ENCODE results near the gene MYADML2.

The MYADML2 gene

DNA sequence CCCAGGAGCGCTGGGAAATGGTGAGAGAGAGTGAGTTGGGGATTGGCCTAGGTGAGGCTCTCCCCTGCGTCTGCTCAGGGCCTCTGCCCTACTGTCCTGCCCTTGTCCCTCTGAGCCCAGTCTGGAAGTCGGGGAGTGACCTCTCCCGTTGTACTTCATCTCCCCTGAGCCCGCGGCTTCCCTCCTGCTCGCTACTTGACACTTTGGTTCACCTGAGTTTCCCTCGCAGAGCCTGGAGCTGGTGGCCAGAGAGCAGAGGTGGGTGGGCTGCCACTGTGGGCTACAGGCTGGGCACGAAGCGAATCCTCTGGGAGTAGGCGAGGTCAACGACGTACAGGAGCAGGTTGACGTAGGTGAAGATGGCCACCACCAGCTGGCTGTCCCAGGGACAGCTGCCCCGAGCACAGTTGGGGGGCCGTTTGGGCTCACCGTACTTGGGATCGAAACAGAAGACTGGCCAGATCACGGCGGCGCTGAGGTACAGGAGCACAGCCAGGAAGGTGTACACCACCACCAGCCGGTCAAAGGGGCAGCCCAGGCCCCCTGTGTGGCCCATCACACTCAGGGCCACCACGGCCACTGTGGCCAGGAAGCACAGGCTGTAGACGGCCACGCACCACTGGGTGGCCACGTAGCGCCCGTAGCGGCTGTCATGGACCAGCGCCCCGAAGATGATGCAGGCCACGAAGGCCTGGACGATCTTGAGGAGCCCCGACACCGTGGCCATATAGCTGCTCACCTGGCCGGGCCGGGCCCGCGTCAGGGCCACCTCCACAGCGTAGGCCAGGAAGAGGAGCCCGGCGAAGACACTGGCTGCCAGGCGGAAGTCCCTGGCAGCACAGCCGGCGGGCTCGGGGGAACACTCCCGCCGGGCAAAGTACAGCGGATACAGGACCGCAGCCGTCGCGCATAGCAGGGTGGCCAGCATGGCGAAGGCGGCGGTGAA lies 6.2 kb downstream of the MYADML2 start:
- DNase-seq (ENCODE audit: low spot score) (no peak), FAIRE-seq (peak; percentile 65)

DNA sequence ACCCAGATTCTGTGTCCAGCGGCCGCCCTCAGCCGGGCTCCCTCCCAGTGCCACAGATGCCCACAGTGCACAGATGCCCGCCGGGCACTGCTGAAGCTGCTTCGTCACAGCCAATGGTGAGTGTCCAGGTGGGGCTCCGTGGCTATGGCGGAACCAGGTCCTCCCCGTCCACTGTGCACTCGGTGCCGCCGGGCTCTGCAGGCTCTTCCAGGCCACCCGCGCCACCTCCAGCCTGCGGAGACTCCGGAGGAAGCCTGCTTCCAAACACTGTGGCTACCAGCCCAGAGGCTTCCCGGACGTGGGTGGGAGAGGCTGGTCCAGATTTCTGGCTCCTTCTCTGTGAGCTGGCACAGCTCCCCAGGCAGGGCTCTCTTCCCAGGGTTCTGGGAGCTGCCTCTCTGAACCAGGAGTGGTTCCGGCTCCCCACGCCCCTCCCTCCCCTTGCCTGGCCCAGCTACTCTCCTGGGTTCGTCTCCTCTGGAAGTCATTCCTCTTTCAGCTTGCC lies 7.1 kb downstream of the MYADML2 start:
- DNase-seq (ENCODE audit: low spot score) (no peak), FAIRE-seq (no peak)

DNA sequence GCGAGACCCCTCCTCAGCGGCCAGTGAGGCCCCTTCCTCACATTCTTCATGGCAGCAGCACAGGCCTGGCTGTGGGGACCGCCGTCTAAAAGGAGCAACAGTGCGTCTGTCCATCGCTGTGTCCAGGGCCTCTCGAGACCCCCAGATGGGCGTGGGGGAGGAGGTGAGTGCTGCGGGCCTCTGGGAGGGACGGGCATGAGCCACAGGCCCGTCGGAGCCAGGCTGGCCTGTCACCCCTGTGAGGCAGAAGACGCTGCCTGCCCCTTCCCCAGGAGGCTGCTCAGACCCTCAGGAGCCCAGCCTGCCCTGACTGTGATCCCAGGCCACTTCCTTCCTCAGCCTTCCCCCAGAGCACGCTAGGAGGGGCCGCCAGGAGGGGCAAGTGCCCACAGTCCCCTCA lies 7.8 kb downstream of the MYADML2 start:
- FAIRE-seq (no peak), DNase-seq (ENCODE audit: low spot score) (no peak)

DNA sequence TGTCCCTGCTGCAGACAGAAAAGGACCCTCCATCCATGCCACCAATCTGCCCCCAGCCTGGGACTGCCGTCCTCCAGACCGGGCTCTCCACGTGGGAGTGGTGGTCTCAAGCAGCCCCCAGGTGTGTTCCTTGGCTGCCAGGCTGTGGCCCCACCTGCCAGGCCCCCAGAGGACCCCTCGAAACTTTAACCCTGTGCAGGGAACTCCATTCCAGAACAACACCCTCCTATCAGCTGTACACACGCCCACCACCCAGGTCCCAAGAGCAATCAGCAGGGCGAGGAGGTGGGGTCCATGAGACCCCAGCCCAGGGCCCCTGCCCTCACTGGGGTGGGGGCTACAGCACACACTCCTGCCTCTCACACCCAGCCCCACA lies 11.3 kb downstream of the MYADML2 start:
- DNase-seq (ENCODE audit: low spot score) (no peak), FAIRE-seq (no peak)

DNA sequence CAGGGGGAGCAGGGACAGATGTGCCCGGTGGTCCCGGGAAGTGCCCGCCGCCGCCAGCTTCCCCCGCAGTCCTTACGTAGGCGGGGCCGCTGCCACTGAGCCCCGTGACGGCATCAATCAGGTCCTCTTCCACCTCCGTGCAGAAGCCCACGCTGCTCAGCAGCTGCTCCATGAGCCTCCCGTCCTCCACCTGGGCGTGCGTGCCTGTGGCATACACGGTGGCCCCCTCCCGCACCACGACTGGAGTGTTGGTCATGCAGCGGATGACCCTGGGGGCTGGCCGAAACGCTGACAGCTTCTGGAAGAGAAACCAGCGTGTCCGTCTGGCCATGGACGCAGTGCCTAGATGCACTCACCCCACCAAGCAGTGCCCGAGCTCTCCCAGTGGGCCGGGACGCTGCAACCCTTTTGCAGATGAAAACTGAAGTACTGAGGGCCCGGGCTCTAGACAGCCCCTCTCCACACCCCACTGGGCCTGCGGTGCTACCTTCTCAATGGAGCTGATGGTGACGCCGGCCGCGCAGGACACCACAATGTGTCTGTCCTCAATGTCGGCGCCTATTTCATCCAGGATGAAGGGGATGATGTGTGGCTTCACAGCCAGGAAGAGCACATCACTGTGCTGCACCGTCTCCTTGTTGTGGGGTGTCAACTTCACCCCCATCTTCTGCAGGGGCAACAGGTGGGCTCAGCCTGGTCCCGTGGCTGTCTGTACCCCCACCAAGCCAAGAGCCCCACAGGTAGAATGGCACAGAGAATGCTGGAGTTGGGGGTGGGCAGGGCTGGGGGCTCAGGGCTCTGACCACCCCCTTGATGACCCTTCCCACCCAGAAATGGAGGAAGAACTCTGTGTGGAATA lies 12.0 kb downstream of the MYADML2 start:
- FAIRE-seq, result peak; percentile 61

DNA sequence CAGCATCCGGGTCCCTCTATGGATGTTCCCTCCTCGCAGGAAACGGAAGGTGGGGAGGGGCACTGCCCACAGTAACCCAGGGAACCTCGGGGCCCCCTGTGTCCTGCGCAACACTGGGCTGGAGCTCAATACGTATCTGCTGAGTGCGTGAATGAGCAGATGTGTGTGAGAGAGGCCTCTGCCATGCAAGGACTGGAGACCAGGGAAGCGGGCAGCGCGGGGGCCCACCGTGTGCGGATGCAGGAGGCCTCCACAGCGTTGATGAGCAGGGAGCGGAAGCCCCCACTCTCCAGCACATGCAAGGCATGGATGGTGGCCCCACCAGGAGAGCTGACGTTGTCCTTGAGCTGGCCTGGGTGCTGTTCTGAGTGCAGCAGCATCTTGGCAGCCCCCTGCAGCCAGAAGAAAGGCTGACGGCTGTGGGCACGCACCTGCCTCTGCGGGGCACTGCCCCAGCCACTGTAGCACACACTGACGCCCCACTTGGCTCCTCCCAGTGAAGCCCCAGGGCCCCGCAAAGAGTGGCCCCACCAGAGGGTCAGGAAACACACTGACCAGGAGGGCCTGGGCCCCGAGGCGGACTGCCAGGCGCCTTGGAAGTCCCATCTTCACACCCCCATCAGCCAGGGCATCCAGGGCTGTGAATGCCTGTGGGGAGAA lies 12.8 kb downstream of the MYADML2 start:
- FAIRE-seq, result no peak
- no peak for DNase-seq (ENCODE audit: low spot score)

More for the DNA sequence above, 12.0 kb downstream of the MYADML2 start:
- no peak for DNase-seq (ENCODE audit: low spot score)

DNA sequence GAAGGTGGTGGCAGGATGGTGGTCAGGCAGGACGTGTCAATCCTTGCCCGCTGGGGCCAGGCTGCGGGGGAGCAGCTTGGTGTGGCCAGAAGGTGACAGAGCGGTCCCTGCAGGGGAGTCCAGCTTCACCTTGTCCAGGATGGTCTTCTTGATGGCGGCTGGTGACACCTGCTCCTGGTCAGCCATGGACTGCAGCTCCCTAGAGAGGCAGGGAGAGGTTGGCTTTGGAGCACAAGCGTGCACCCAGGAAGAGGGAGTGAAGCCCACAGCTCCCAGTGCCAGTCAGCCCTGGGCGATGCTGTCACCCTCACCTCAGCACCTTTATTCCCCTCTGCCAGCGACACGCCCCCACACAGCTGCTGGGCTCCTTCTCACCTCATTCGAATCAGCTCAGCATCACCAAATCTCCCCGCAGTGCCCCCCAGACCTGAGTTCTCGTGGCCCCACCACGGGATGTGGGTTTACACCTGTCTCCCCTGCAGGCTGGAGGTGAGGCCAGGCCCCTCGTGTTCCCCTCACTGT lies 13.8 kb downstream of the MYADML2 start:
- DNase-seq (ENCODE audit: low spot score) (no peak), FAIRE-seq (no peak)

DNA sequence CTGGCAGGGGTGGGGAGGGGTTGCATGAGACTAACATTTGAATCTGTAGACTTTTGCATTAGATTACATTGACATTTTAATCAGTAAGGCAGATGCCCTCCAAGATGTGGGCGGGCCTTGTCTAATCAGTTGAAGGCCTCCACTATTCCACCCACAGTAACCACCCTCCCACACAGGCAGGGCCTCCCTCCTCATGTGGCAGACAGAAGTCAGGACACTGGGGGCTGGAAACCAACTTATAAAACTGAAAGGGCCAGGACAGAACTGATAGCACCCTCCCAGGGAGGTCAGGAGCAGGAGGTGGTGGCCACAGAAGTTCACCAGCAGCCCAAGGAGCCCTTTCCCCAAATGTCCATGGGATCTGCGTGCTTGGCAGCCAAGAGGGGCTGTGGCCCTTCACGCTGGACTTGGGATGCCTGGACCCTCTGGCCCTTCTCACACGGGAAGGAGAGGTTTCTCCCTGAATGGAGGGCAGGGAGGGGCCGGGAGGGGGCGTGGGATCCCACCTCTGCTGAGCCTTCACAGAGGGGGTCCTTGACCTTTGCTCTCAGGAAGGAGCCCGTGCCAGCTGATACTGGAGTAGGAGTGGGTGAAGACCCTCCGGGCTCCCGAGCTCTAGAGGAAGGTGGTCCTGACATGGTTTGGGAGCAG lies 14.6 kb downstream of the MYADML2 start:
- DNase-seq (ENCODE audit: low spot score) (no peak), FAIRE-seq (no peak)

DNA sequence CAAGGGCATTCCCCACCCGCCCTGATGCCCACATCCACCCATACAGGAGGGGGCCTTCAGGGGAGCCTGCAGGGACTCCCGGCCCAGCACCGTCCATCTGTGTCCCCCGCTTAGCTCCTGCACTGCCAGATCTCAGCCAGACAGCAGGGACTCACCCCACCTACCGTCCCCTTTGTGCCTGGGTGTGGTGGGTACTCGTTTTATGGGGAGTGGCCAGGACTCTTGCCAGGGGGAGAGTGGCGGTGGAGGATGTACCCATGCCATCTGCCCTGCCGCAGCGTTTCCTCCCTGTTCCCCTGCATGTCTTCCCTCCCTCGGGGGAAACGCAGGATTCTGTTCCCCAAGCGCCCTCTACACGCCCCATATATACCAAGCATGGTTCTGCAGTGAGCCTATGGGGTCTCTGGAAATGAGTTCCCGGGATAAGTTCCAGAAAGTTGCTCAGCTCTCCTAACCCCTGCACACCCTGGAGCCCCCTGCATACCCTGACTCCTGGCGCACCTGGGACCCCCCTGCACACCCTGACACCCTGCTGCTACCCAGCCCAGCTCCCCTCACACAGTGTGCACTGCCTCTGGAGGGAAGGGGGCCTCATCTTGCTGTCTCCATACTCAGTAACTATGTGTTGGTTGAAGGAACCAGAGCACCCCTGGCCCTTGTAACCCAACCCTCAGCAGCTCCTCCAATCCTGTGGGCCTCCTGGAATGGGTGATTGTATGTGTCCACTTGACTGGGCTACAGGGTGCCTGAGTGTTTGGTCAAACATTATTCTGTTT lies 15.3 kb downstream of the MYADML2 start:
- DNase-seq (ENCODE audit: low spot score), result no peak
- FAIRE-seq, result no peak

DNA sequence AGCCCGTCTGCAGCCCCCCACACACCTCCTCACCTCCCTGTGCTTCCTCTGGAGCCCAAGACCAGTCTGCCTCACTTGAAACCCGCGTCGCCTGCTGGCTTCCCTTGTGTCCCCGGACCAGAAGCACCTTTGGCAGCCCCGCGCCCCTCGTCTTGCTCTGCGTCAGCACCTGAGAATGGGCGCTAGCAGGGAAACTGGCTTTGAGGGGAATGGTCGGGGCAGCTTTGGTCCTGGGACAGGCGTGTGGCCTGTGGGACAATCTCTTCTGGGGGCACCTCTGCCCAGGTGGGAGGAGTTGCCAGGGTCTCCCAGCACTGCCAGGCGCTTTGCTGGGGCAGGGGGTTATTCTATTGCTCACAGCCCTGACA lies 15.9 kb downstream of the MYADML2 start:
- FAIRE-seq (no peak), DNase-seq (ENCODE audit: low spot score) (no peak)

DNA sequence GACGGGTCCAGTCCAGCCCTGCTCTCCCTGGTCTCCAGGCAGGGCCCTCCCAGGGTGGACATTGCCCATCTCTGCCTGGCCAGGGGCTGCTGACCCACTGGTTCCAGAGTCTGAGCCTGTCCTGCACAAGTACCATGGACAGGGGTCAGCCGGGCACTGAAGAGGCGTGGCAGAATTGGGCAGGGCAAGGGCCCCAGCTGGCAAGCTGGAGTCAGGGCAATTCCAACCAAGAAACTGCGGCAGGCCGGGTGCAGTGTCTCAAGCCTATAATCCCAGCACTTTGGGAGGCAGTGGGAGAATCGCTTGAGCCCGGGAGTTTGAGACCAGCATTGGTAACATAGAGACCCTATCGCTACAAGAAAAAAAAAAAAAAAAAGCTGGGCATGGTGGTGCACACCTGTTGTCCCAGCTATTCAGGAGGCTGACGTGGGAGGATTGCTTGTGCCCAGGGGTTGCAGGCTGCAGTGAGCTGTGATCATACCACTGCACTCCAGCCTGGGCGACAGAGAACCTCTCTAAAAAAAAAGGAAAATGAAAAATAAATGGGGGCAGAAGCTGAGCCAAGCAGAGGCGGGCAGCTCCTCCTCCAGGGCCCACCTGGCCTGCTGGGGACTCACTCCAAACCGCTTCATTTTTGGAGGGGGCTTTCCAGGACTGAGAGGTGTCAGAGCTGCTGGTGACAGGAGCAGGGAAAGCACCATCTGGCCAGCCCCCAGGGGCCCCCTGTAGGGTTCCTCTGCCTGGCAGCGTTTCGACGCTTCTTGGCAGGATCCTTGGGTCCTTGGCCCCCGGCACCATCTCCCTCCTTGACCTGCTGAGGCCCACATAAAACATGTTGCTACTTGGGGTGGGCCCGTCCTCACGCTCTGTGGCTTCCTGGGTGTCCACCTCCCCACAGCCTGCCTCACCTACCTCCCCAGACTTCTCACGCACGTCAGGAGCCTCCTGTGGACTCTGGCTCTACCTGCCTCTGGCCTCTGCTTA lies 16.6 kb downstream of the MYADML2 start:
- no peak for FAIRE-seq
- no peak for DNase-seq (ENCODE audit: low spot score)

DNA sequence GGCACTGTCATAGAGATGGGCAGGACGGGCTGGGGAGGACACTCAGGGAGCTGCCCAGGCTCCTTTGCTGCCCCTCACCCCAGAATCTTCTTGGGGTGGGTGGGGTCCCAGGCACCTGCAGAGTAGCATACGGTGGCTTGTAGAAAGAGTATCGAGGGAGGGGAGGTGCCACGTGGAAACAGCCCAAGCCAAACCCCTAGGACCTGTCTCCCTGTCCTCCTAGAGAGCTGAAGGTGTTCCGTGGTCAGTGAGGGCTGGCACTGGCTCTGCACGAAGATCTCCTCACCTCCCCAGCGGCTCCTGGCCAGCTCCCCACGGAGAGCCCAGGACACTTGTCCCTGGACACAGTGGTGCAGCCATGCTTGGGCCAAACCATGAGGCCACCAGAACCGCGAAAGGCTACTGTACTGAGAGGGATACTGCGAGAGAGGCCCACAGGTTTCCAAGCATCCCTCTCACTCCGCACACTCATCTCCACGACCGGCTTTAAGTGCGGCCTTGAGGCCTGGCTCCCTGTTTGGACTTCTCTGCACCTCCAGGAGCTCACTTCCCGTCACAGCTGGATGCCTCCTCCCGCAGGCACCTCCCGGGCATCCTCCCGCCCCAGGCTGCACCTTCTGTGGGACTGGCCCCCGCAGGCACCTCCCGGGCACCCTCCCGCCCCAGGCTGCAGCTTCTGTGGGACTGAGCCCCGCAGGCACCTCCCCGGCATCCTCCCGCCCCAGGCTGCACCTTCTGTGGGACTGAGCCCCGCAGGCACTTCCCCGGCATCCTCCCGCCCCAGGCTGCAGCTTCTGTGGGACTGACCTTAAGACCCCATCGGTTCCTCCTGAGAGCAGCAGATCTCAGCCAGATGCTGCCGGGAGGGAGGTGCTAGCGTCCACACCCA lies 17.5 kb downstream of the MYADML2 start:
- no peak for DNase-seq (ENCODE audit: low spot score)
- no peak for FAIRE-seq

DNA sequence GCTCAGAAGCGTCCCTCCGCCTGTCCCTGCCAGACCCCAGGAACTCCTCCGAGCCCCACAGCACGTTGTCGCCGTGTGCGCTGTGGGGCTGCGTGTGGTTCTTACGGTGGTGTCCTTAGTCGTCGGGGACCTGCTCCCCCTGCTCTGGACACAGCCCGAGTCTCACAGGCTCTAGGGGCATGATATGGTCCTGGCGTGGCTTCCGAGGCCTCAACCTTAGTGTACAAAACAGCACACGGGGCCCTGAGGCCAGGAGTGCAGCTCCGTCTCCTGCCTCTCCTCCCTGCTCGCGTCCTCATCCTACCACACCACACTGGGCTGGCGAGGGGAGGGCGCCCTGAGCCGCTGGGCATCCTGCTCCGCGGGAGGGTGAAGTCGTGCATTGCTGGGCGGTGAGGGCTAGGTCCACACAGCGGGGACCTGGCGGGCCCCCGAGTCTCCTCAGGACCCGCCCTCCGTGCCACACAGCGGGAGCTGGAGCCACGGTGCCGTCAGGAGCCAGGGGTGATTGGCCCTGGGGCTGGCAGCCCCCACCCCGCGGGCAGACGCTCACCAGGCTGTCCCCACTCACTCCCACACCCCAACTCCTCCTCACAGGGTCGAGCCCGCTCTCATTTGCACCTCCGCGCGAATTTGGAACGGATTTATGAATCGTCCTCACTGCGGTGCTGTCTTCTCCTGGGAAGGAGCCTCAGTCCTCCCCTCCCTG lies 18.3 kb downstream of the MYADML2 start:
- FAIRE-seq, result peak; percentile 87
- peak; percentile 52 for DNase-seq (ENCODE audit: low spot score)

DNA sequence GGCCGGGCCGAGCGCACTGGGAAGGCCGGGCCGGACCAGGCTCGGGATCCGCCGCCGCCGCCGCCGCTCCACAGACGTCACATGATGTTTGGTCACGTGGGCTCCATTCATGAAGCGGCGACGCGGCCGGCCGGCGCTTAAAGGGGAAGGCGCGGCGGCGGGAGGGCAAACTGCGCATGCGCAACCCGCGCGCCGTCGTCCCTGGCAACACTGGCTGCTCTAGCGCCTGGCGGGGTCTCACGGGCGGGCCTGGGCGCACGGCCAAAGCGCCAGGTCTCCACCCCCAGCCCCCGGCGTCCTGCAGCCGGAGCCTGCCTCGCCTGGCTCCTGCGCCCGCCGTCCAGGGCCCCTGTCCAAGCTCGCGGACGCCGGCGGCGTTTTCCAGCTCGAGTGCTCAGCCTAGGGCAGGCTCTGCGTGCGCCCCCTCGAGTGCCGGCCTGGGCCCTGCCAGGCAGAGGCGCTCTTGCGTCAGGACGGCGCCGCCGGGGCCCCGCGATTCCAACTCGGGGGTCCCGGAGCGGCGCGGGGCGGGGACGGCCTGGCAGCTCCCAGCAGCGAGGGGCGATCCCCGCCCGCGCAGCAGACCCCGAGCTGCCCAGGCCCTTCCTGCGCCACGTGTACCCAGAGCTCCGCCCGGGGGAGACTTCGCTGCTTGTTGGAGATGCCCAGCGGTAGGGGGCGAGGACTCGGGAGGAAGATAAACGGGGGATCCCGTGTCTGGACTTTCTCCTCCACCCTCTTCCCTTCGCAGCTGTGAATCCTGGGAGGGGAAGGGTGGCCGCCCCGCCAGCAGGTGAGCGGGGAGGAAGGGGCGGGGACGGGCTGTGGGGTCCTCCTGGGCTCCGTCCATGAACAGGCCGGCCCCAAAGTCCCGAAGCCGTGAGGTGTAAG lies 19.1 kb downstream of the MYADML2 start, which contains the start of gene MAFG:
Gene MAFG, minus strand, starts transcription at position 83 of the 891 bp plus-strand sequence. CDS start 4,550 bp downstream, outside the sequence.
- peak; percentile 91 for FAIRE-seq

DNA sequence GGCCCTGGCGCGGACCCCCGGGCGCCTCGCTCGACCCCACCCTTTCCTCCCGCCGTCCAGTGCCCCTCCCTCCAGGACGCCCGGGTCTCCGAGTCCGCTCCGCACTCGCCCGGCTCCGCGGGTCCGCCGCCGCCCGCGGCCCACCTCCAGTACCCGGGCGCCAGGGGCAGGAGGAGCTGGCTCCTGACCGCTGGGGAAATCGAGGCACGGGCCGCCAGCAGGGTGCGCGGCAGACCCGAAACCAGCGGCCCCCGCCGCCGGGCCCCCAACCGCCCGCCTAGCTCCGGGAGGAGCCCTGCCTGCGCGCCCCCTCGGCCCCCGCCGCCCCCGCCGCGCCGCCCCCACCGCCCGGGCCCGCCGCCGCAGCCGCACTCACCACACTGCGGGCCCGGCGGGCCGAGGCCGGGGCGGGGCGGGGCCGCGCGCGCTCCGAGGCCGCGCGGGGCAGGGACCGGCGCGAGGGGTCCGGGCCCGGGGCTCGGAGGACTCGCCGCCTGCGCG lies 19.8 kb downstream of the MYADML2 start:
- no peak for DNase-seq (ENCODE audit: low spot score)

More for the DNA sequence above, 19.1 kb downstream of the MYADML2 start, which contains the start of gene MAFG:
- peak; percentile 99 for DNase-seq (ENCODE audit: low spot score)

More for the DNA sequence above, 19.8 kb downstream of the MYADML2 start:
- no peak for FAIRE-seq

Measured in urothelium cell line (cell line).